HepG2 (cell line): ENCODE measurements around the gene CTSS. TPM values are rescaled to one million over a fixed set of nuclear protein-coding genes. Genes with fewer than 3 reads are reported as not detected.

Experiments
- ATAC-seq: fragments of 200-7000 bp; cut with Tn5 transposase; 3 replicates; pipeline ENCODE4 v1.9.1; 2020; ENCODE audit warnings: mild to moderate bottlenecking, moderate library complexity
- BruUV-seq: library from RNA; stranded (reverse); fragments of 400-500 nt; replicated peaks from 2 replicates; lab custom pipeline; 2021; lab: Mats Ljungman, UMichigan
- CTCF ChIA-PET: fragments of 300-600 bp; formaldehyde crosslinking; extraction: SDS; loops from one replicate; lab custom pipeline; 2021; ENCODE audit warnings: low total read pairs, inconsistent platforms, low intra/inter-chr PET ratio; lab: Yijun Ruan, JAX
- POLR2A ChIA-PET: fragments of 350-600 bp; sonication (Branson Sonifier 250); formaldehyde crosslinking; loops from one replicate; lab custom pipeline; 2020; ENCODE audit warnings: antibody characterized with exemption, inconsistent platforms; lab: Yijun Ruan, JAX
- DNase-seq: peaks from one replicate; pipeline ENCODE4 v3.0.0-alpha.2; 2015; ENCODE audit warnings: low spot score
- FAIRE-seq: peaks from 3 replicates; lab custom pipeline; 2011; peaks lifted over from hg19 to GRCh38; lab: Jason Lieb, UNC
- H2AFZ ChIP-seq: one replicate; pipeline ENCODE4 v1.6.1; 2011; ENCODE audit warnings: low read length, inconsistent platforms
- H3K27ac ChIP-seq: fragments of 300-600 bp; 3 replicates; pipeline ENCODE4 v1.8.0; 2011; ENCODE audit warnings: mixed run types, mild to moderate bottlenecking, mixed read lengths, low read length, inconsistent platforms; ENCODE audit not compliant: insufficient read depth; ENCODE audit errors: extremely low read length
- H3K27me3 ChIP-seq, 2 experiments: fragments of 200-600 bp in 1 of 2; 2 replicates in 1 of 2; 3 replicates in 1 of 2; pipeline versions ENCODE4 v1.6.0 to v1.8.0; 2011; ENCODE audit warnings: low read length in 2 of 2, mild to moderate bottlenecking in 2 of 2, moderate library complexity in 2 of 2, inconsistent platforms in 1 of 2; ENCODE audit not compliant: insufficient read depth in 2 of 2, control insufficient read depth in 1 of 2
- H3K36me3 ChIP-seq, 2 experiments: fragments of 200-600 bp in 1 of 2; replicated peaks in 1 of 2; 2 replicates in 1 of 2; 3 replicates in 1 of 2; pipeline versions ENCODE4 v1.5.1 to v1.8.0; 2011; ENCODE audit warnings: low read length in 2 of 2, inconsistent platforms in 1 of 2; ENCODE audit not compliant: insufficient read depth in 2 of 2, control insufficient read depth in 1 of 2
- H3K4me1 ChIP-seq: 2 replicates; pipeline ENCODE4 v1.5.1; 2012; ENCODE audit warnings: low read length, inconsistent platforms; ENCODE audit not compliant: insufficient read depth
- H3K4me2 ChIP-seq: 2 replicates; pipeline ENCODE4 v1.6.0; 2011; ENCODE audit warnings: low read depth, low read length, inconsistent platforms
- H3K4me3 ChIP-seq, 3 experiments: fragments of 200-600 bp in 1 of 3; sonication (generic), shearing (Covaris generic) in 1 of 3; replicated peaks in 1 of 3; 2 replicates each; pipeline ENCODE4 v1.5.1; 2011 to 2016; ENCODE audit warnings: low read length in 3 of 3, inconsistent platforms in 2 of 3, low read depth in 2 of 3, mild to moderate bottlenecking in 2 of 3, control low read depth in 1 of 3, mixed read lengths in 1 of 3; ENCODE audit not compliant: insufficient read depth in 1 of 3
- H3K79me2 ChIP-seq: one replicate; pipeline ENCODE4 v1.6.1; 2011; ENCODE audit warnings: low read length, inconsistent platforms; ENCODE audit not compliant: insufficient read depth
- H3K9ac ChIP-seq: 2 replicates; pipeline ENCODE4 v1.6.0; 2011; ENCODE audit warnings: mild to moderate bottlenecking, low read depth, low read length, inconsistent platforms; ENCODE audit not compliant: insufficient read depth
- H3K9me3 ChIP-seq: 2 replicates; pipeline ENCODE4 v1.5.1; 2012; ENCODE audit warnings: mild to moderate bottlenecking, low read length
- H4K20me1 ChIP-seq: 2 replicates; pipeline ENCODE4 v1.6.0; 2011; ENCODE audit warnings: inconsistent platforms, mild to moderate bottlenecking, low read length, moderate library complexity; ENCODE audit not compliant: insufficient read depth
- ASH2L ChIP-seq: fragments of 300-600, 200-600 bp; sonication (generic); IDR thresholded peaks from 2 replicates; pipeline ENCODE4 v1.7.0; 2017; ENCODE audit warnings: low read depth, mild to moderate bottlenecking, moderate library complexity, mixed read lengths, low read length; ENCODE audit not compliant: insufficient read length
- CENPX ChIP-seq: sonication (generic); formaldehyde crosslinking; IDR thresholded peaks from 2 replicates; pipeline ENCODE4 v1.9.0; 2021; ENCODE audit warnings: mild to moderate bottlenecking, missing genetic modification reagents, moderate library complexity
- DNMT1 ChIP-seq: sonication (generic); formaldehyde crosslinking; IDR thresholded peaks from 2 replicates; pipeline ENCODE4 v1.5.1; 2020; ENCODE audit warnings: mild to moderate bottlenecking, missing genetic modification reagents
- IRX3 ChIP-seq: sonication (generic); formaldehyde crosslinking; IDR thresholded peaks from 2 replicates; pipeline ENCODE4 v1.8.1; 2023; ENCODE audit warnings: mild to moderate bottlenecking, low read depth, missing genetic modification reagents, borderline replicate concordance
- POGZ ChIP-seq: sonication (generic); formaldehyde crosslinking; IDR thresholded peaks from 2 replicates; pipeline ENCODE4 v1.4.0; 2020; ENCODE audit warnings: mild to moderate bottlenecking, missing genetic modification reagents
- POLR2AphosphoS2 ChIP-seq: IDR thresholded peaks from 2 replicates; pipeline ENCODE4 v1.6.1; 2011; ENCODE audit warnings: low read depth, low read length, improper control_type of control experiment
- RCOR2 ChIP-seq: IDR thresholded peaks from 2 replicates; pipeline ENCODE4 v1.6.1; 2016; ENCODE audit warnings: missing biosample characterization, missing genetic modification reagents
- SP1 ChIP-seq, 2 experiments: fragments of 450-650 bp in 1 of 2; sonication (generic) in 1 of 2; formaldehyde crosslinking in 1 of 2; IDR thresholded peaks; 2 replicates each; pipeline versions ENCODE4 v1.4.0 to v1.6.1; 2016 to 2020; ENCODE audit warnings: missing genetic modification reagents in 1 of 2
- ZNF709 ChIP-seq: sonication (generic); formaldehyde crosslinking; IDR thresholded peaks from 2 replicates; pipeline ENCODE4 v1.5.0; 2020; ENCODE audit warnings: mild to moderate bottlenecking, missing genetic modification reagents
- ZNF776 ChIP-seq: sonication (generic); formaldehyde crosslinking; IDR thresholded peaks from 2 replicates; pipeline ENCODE4 v1.4.0; 2020; ENCODE audit warnings: mild to moderate bottlenecking, missing genetic modification reagents
- WGBS: methylation state at CpG from one replicate; pipeline ENCODE4 v1.1.6; 2017; ENCODE audit warnings: low lambda C conversion rate; 5-methylcytosine and 5-hydroxymethylcytosine counted together
- in situ Hi-C: cut with HindIII; loops from 2 replicates; pipeline ENCODE4 v1.10.0; 2017; ENCODE audit warnings: low pct_unique_long_range_greater_than_20kb; ENCODE audit not compliant: extremely low pct_ligation_motif_present
- intact Hi-C: fragments of 100-400 bp; cut with micrococcal nuclease; formaldehyde crosslinking; loops from one replicate; pipeline ENCODE4 v1.10.0; 2022; ENCODE audit not compliant: unreplicated experiment
- polyA plus RNA-seq, 8 experiments: library from polyadenylated mRNA; depleted of rRNA in 3 of 8; stranded (reverse) in 7 of 8; unstranded in 1 of 8; fragments of >200 nt; fragmentation: Illumina TruSeq in 4 of 8; extraction: Trizol in 4 of 8; gene quantifications; 2 replicates each; pipeline versions ENCODE4 v1.2.1 to v1.2.3, GENCODE V29; 2011 to 2016; ENCODE audit warnings: low read depth in 4 of 8, missing spikeins in 1 of 8, mixed read lengths in 1 of 8; ENCODE audit not compliant: insufficient read depth in 1 of 8
- total RNA-seq, 5 experiments: library from RNA; depleted of rRNA; stranded (reverse); fragments of >200 nt; fragmentation: Illumina TruSeq; extraction: Trizol; gene quantifications; 2 replicates each; pipeline ENCODE4 v1.2.3, GENCODE V29; 2016; ENCODE audit warnings: low read depth in 1 of 5
- TF ChIP-seq, protein P1 (sequence below): sonication (generic); IDR thresholded peaks from 2 replicates; pipeline ENCODE4 v1.6.1; 2016; ENCODE audit warnings: low read depth, borderline replicate concordance
- TF ChIP-seq, protein P2 (sequence below): sonication (generic); formaldehyde crosslinking; IDR thresholded peaks from 2 replicates; pipeline ENCODE4 v1.4.0; 2020; ENCODE audit warnings: missing genetic modification reagents; ENCODE audit errors: not compliant biosample characterization

Gene CTSS
- total and polyA plus RNA-seq, 2 of the 13 experiments (the other 11 are each of a cell fraction or from before 2014, with no cell fraction given): 0.33 to 1.0 TPM

DNA sequence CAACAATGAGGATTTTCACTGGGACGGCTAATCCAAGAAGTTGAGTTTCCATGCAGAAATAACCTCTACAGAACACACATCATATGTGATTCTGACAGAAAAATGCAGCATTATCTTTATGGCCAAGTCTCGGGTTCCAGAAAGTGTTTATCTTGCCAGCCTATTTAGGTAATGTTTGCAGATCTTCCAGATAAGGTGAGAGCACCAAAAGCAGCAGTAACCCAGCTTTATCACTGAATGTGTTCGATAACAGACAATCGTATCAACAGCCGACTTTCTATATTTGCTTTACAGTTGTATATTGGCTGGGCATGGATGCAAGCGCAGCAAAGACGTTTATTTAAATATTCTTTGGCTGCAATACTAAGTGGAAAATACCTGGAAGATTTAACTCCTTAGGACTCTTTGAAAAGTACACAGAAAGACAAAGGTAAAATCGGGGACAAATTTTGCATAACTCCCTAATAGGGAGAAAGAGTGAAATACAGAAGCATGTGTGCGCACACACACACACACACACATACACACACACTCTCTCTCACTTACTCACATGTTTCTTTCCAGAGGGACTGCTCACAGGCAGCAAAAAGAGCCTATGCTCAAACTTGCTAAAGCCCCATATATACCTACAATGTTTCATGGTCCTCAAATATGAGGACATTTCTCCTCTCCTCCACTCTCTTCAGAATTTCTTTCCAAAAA, 45.5 kb upstream of the CTSS start:
- Histone ChIP-seq H3K27ac (no peak overlapping the region), H3K27me3 (no peaks in the 10 kb centered on the region), H3K4me1 (peaks cover 13% of the 10 kb centered on the region), H3K9me3 (no peaks in the 10 kb centered on the region), H3K79me2 (no peaks in the 10 kb centered on the region), H2AFZ (no peak overlapping the region)
- in situ Hi-C loops: loop anchor here (5.0 kb wide), 1 partner anchor 249 kb away; no protein-coding TSS in a partner anchor
- POLR2A ChIA-PET: no interaction called here
- no peak for FAIRE-seq
- no TSS peak for BruUV-seq
- TF ChIP-seq, protein P1, sequence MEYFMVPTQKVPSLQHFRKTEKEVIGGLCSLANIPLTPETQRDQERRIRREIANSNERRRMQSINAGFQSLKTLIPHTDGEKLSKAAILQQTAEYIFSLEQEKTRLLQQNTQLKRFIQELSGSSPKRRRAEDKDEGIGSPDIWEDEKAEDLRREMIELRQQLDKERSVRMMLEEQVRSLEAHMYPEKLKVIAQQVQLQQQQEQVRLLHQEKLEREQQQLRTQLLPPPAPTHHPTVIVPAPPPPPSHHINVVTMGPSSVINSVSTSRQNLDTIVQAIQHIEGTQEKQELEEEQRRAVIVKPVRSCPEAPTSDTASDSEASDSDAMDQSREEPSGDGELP: no peak
- TF ChIP-seq CENPX (CRISPR knock-in tag) (no peak), IRX3 (CRISPR knock-in tag) (no peak), ZNF709 (CRISPR knock-in tag) (no peak), RCOR2 (CRISPR knock-in tag) (no peak), ZNF776 (no peak), DNMT1 (CRISPR knock-in tag) (no peak), POLR2AphosphoS2 (no peak), ASH2L (no peak), POGZ (CRISPR knock-in tag) (no peak), SP1 (IDR thresholded peaks at IDR 0.05) (no peak), SP1 (CRISPR knock-in tag; IDR thresholded peaks at IDR 0.05) (no peak)
- TF ChIP-seq, protein P2, sequence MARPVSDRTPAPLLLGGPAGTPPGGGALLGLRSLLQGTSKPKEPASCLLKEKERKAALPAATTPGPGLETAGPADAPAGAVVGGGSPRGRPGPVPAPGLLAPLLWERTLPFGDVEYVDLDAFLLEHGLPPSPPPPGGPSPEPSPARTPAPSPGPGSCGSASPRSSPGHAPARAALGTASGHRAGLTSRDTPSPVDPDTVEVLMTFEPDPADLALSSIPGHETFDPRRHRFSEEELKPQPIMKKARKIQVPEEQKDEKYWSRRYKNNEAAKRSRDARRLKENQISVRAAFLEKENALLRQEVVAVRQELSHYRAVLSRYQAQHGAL (CRISPR knock-in tag): no peak
- TF ChIP-seq, all 625 proteins: peak for 0
- ATAC-seq (no peak), DNase-seq (no peak)
- CTCF ChIA-PET: no interaction called here
- Histone ChIP-seq H4K20me1 (no peaks in the 10 kb centered on the region), H3K9ac (no peak overlapping the region), H3K4me3 (no peak overlapping the region), H3K36me3 (peaks cover 9 to 34% of the 10 kb centered on the region in 2 experiments), H3K4me2 (no peak overlapping the region)
- intact Hi-C loops: loop anchor here (10.0 kb wide), 1 partner anchor 186 kb away; the partner anchor contains the start of gene ENSA
- WGBS: 80% methylated on average over 9 of the region's 9 CpGs
